Endothelial cell of umbilical vein (primary cell): ENCODE measurements around the gene PLAC8L1. TPM values are rescaled to one million over a fixed set of nuclear protein-coding genes. Genes with fewer than 3 reads are reported as not detected.

Experiments
- BruUV-seq: library from RNA; stranded (reverse); fragments of 400-500 nt; replicated peaks from 2 replicates; lab custom pipeline; 2021; lab: Mats Ljungman, UMichigan
- CTCF ChIA-PET: fragments of 300-600, 350-600 bp; sonication (Branson Sonifier 250); formaldehyde crosslinking; loops from one replicate; lab custom pipeline; 2021; ENCODE audit warnings: antibody characterized with exemption, inconsistent platforms; lab: Charles Lee
- POLR2A ChIA-PET: fragments of 300-600, 350-600 bp; sonication (Branson Sonifier 250); formaldehyde crosslinking; loops from one replicate; lab custom pipeline; 2021; ENCODE audit warnings: antibody characterized with exemption, inconsistent platforms; lab: Charles Lee
- DNase-seq: peaks from one replicate; pipeline ENCODE4 v3.0.0-alpha.2; 2011; ENCODE audit warnings: low read depth, low spot score
- FAIRE-seq: peaks from 2 replicates; lab custom pipeline; 2011; peaks lifted over from hg19 to GRCh38; lab: Jason Lieb, UNC
- H2AFZ ChIP-seq: 2 replicates; pipeline ENCODE4 v1.6.0; 2012; ENCODE audit warnings: low read depth, low read length, control low read depth, inconsistent platforms
- H3K27ac ChIP-seq: 2 replicates; pipeline ENCODE4 v1.5.1; 2011; ENCODE audit warnings: low read depth, mild to moderate bottlenecking, control low read depth, low read length, moderate library complexity; ENCODE audit not compliant: insufficient read depth
- H3K27me3 ChIP-seq, 2 experiments: 2 replicates each; pipeline versions ENCODE4 v1.6.0 to v1.6.1; 2011; ENCODE audit warnings: low read length in 2 of 2, mixed read lengths in 1 of 2; ENCODE audit not compliant: control insufficient read depth in 2 of 2, insufficient read depth in 2 of 2
- H3K36me3 ChIP-seq, 2 experiments: 2 replicates in 1 of 2; 3 replicates in 1 of 2; pipeline ENCODE4 v1.5.1; 2011; ENCODE audit warnings: low read length in 2 of 2, mild to moderate bottlenecking in 1 of 2, moderate library complexity in 1 of 2; ENCODE audit not compliant: control insufficient read depth in 2 of 2, insufficient read depth in 2 of 2; ENCODE audit errors: extremely low read depth in 1 of 2
- H3K4me1 ChIP-seq: 3 replicates; pipeline ENCODE4 v1.5.1; 2011; ENCODE audit warnings: mild to moderate bottlenecking, low read length; ENCODE audit not compliant: control insufficient read depth, insufficient read depth; ENCODE audit errors: extremely low read depth
- H3K4me2 ChIP-seq: 2 replicates; pipeline ENCODE4 v1.6.1; 2011; ENCODE audit warnings: low read length, control low read depth, mixed read lengths; ENCODE audit not compliant: insufficient read depth
- H3K4me3 ChIP-seq, 3 experiments: fragments of 200-600 bp in 1 of 3; sonication (generic), shearing (Covaris generic) in 1 of 3; replicated peaks in 1 of 3; 2 replicates each; pipeline ENCODE4 v1.5.1; 2011 to 2016; ENCODE audit warnings: control low read depth in 3 of 3, low read length in 3 of 3, mild to moderate bottlenecking in 2 of 3, inconsistent platforms in 1 of 3, low read depth in 1 of 3, moderate library complexity in 1 of 3; ENCODE audit not compliant: insufficient read depth in 1 of 3
- H3K79me2 ChIP-seq: 2 replicates; pipeline ENCODE4 v1.6.0; 2012; ENCODE audit warnings: low read length, inconsistent platforms; ENCODE audit not compliant: control insufficient read depth, insufficient read depth
- H3K9ac ChIP-seq: replicated peaks from 2 replicates; pipeline ENCODE3; 2011; ENCODE audit warnings: low read length, control low read depth; ENCODE audit not compliant: insufficient read depth; ENCODE audit errors: extremely low read depth
- H3K9me1 ChIP-seq: replicated peaks from 3 replicates; pipeline ENCODE4 v1.6.0; 2011; ENCODE audit warnings: mild to moderate bottlenecking, low read length; ENCODE audit not compliant: control insufficient read depth, insufficient read depth; ENCODE audit errors: extremely low read depth
- H3K9me3 ChIP-seq: replicated peaks from 2 replicates; pipeline ENCODE4 v1.5.1; 2012; ENCODE audit warnings: low read length, inconsistent platforms; ENCODE audit not compliant: control insufficient read depth, insufficient read depth
- H4K20me1 ChIP-seq: replicated peaks from 2 replicates; pipeline ENCODE3; 2011; ENCODE audit warnings: mild to moderate bottlenecking, low read length; ENCODE audit not compliant: control insufficient read depth, insufficient read depth; ENCODE audit errors: extremely low read depth
- EZH2 ChIP-seq: IDR thresholded peaks from 2 replicates; pipeline ENCODE4 v1.6.1; 2012; ENCODE audit warnings: borderline replicate concordance, low read depth, mild to moderate bottlenecking, moderate library complexity, low read length, inconsistent platforms; ENCODE audit not compliant: severe bottlenecking
- FOS ChIP-seq: IDR thresholded peaks from 2 replicates; pipeline ENCODE4 v1.6.1; 2011; ENCODE audit warnings: mild to moderate bottlenecking, low read length, moderate library complexity, borderline replicate concordance; ENCODE audit not compliant: insufficient read depth
- GATA2 ChIP-seq: IDR thresholded peaks from 2 replicates; pipeline ENCODE4 v1.7.0; 2011; ENCODE audit warnings: low read depth, mild to moderate bottlenecking, moderate library complexity, mixed read lengths, low read length; ENCODE audit not compliant: insufficient read length, insufficient read depth
- JUN ChIP-seq: IDR thresholded peaks from 2 replicates; pipeline ENCODE4 v1.6.1; 2011; ENCODE audit warnings: borderline replicate concordance, low read depth; ENCODE audit not compliant: insufficient read length, insufficient read depth
- MYC ChIP-seq: IDR thresholded peaks from one replicate; pipeline ENCODE4 v1.6.1; 2011; ENCODE audit warnings: mild to moderate bottlenecking, low read depth, low read length
- POLR2A ChIP-seq: IDR thresholded peaks from 2 replicates; pipeline ENCODE4 v1.6.1; 2012; ENCODE audit warnings: low read depth, mild to moderate bottlenecking, control low read depth, low read length
- POLR2AphosphoS5 ChIP-seq: IDR thresholded peaks from 2 replicates; pipeline ENCODE4 v1.6.1; 2012; ENCODE audit warnings: low read depth, mild to moderate bottlenecking, control low read depth, low read length, moderate library complexity; ENCODE audit not compliant: insufficient read depth
- dilution Hi-C: fragments of 300-500 bp; cut with MboI; formaldehyde crosslinking; loops from one replicate; pipeline ENCODE4 v1.15.0; 2019; ENCODE audit warnings: low sequenced_read_pairs; ENCODE audit not compliant: extremely low pct_ligation_motif_present
- intact Hi-C: fragments of 100-400 bp; cut with micrococcal nuclease; formaldehyde crosslinking; loops from one replicate; pipeline ENCODE4 v1.10.0; 2022
- polyA plus RNA-seq, 4 experiments: library from polyadenylated mRNA; depleted of rRNA in 3 of 4; stranded (reverse) in 3 of 4; unstranded in 1 of 4; fragments of >200 nt; gene quantifications; 2 replicates each; pipeline versions ENCODE4 v1.2.1 to v1.2.3, GENCODE V29; 2011 to 2012; ENCODE audit warnings: missing spikeins in 1 of 4
- total RNA-seq: library from RNA; stranded (reverse); gene quantifications from 2 replicates; pipeline ENCODE4 v1.2.3, GENCODE V29; 2021
- TF ChIP-seq, protein P1 (sequence below), 2 donors: IDR thresholded peaks; 1 replicate in 1 of 2; 2 replicates in 1 of 2; pipeline ENCODE4 v1.5.1; 2011; ENCODE audit warnings: low read length in 2 of 2, mild to moderate bottlenecking in 2 of 2, moderate library complexity in 2 of 2, control low read depth in 1 of 2, inconsistent platforms in 1 of 2, low read depth in 1 of 2; ENCODE audit not compliant: insufficient read depth in 1 of 2; ENCODE audit errors: extremely low read depth in 1 of 2
- TF ChIP-seq, protein P2 (sequence below): IDR thresholded peaks from 2 replicates; pipeline ENCODE4 v1.6.1; 2011; ENCODE audit not compliant: insufficient read depth, insufficient read length

PLAC8L1 gene
- total and polyA plus RNA-seq, 2 donors (not counting 3 experiments of a cell fraction or from before 2014, with no cell fraction given) = 0.80 to 0.99 TPM

DNA sequence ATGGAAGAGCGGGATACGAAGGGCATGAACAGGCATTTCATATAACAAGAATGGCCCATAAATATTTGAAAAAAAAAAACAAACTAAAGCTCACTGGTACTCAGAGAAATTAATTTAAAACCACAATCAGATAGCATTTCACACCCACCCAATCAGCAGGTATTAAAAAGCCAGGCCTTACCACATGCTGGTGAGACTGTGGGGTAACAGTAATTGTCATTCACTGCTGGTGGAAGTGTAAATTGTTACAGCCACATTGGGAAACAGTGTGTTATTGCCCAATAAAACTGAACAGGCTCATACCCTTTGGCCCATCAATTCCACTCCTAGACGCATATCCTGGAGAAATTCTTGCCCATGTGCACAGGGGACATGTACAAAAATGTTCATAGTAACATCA, 66.0 kb downstream of the PLAC8L1 start:
- Histone ChIP-seq H3K4me2 (no peak overlapping the region), H2AFZ (no peak overlapping the region), H3K9me3 (no peaks in the 10 kb centered on the region), H3K36me3 (no peaks in the 10 kb centered on the region), H3K9me1 (no peaks in the 10 kb centered on the region), H3K79me2 (no peaks in the 10 kb centered on the region), H4K20me1 (no peaks in the 10 kb centered on the region), H3K4me3 (no peak overlapping the region), H3K27me3 (peaks cover 0 to under 1% of the 10 kb centered on the region in 2 experiments), H3K4me1 (peaks cover 9% of the 10 kb centered on the region), H3K27ac (no peak overlapping the region), H3K9ac (no peak overlapping the region)
- FAIRE-seq (no peak), DNase-seq (no peak)
- TF ChIP-seq POLR2A (no peak), MYC (no peak), EZH2 (no peak), JUN (no peak), FOS (no peak), POLR2AphosphoS5 (no peak), GATA2 (no peak)
- TF ChIP-seq, protein P1, sequence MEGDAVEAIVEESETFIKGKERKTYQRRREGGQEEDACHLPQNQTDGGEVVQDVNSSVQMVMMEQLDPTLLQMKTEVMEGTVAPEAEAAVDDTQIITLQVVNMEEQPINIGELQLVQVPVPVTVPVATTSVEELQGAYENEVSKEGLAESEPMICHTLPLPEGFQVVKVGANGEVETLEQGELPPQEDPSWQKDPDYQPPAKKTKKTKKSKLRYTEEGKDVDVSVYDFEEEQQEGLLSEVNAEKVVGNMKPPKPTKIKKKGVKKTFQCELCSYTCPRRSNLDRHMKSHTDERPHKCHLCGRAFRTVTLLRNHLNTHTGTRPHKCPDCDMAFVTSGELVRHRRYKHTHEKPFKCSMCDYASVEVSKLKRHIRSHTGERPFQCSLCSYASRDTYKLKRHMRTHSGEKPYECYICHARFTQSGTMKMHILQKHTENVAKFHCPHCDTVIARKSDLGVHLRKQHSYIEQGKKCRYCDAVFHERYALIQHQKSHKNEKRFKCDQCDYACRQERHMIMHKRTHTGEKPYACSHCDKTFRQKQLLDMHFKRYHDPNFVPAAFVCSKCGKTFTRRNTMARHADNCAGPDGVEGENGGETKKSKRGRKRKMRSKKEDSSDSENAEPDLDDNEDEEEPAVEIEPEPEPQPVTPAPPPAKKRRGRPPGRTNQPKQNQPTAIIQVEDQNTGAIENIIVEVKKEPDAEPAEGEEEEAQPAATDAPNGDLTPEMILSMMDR (IDR thresholded peaks at IDR 0.05; ENCODE audit: extremely low read depth in 1 of 2, insufficient read depth in 1 of 2, low read depth in 1 of 2, low read length in 2 of 2) = no peak
- TF ChIP-seq, protein P2, sequence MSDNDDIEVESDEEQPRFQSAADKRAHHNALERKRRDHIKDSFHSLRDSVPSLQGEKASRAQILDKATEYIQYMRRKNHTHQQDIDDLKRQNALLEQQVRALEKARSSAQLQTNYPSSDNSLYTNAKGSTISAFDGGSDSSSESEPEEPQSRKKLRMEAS = no peak
- POLR2A ChIA-PET = no interaction called here
- dilution Hi-C loops (no loop called here), intact Hi-C loops (no loop called here)
- CTCF ChIA-PET = interaction anchor here (0.8 to 2.8 kb wide), 3 partner anchors 9 to 131 kb away, joined by 4 to 14 read pairs (median 7); no protein-coding TSS in a partner anchor
- BruUV-seq = no TSS peak
